Uterus (tissue), 4 donors: ENCODE measurements around the gene NAGLU. TPM values are rescaled to one million over a fixed set of nuclear protein-coding genes. Genes with fewer than 3 reads are reported as not detected.
A peak's percentile ranks its signal among the peaks of the same experiment; 100 is the strongest.

Experiments used
- DNase-seq, 2 donors: peaks; one replicate each; pipeline ENCODE4 v3.0.0-alpha.2; 2019 to 2020
- H3K27ac ChIP-seq, 2 donors: fragments of 200-600 bp; sonication (generic); 1 replicate in 1 of 2; 2 replicates in 1 of 2; pipeline ENCODE4 v1.5.1; 2016 to 2018
- H3K27me3 ChIP-seq, 2 donors: fragments of 200-600 bp; sonication (generic); one replicate each; pipeline ENCODE4 v1.5.1; 2018 to 2019; ENCODE audit warnings: control low read depth in 1 of 2
- H3K36me3 ChIP-seq, 2 donors: fragments of 200-600 bp; sonication (generic); one replicate each; pipeline ENCODE4 v1.5.1; 2019; ENCODE audit warnings: control low read depth in 1 of 2
- H3K4me1 ChIP-seq, 2 donors: fragments of 200-600 bp; sonication (generic); one replicate each; pipeline ENCODE4 v1.5.1; 2018 to 2019; ENCODE audit warnings: control low read depth in 1 of 2
- H3K4me3 ChIP-seq, 2 donors: fragments of 200-600 bp; sonication (generic); 1 replicate in 1 of 2; 2 replicates in 1 of 2; pipeline ENCODE4 v1.5.1; 2018 to 2019; ENCODE audit warnings: mild to moderate bottlenecking in 1 of 2
- H3K9me3 ChIP-seq, 2 donors: fragments of 200-600 bp; sonication (generic); one replicate each; pipeline ENCODE4 v1.5.1; 2019; ENCODE audit warnings: control low read depth in 1 of 2
- CTCF ChIP-seq, 4 experiments: fragments of 200-600 bp in 2 of 4; fragments of 450-650 bp in 2 of 4; sonication (generic) in 2 of 4; IDR thresholded peaks; one replicate each; pipeline ENCODE4 v1.5.1; 2016 to 2019; ENCODE audit warnings: antibody characterized with exemption in 4 of 4, mild to moderate bottlenecking in 2 of 4, moderate library complexity in 1 of 4
- POLR2A ChIP-seq, 2 donors: fragments of 450-650 bp; IDR thresholded peaks; one replicate each; pipeline ENCODE4 v1.6.1; 2016; ENCODE audit warnings: antibody characterized with exemption in 2 of 2, mild to moderate bottlenecking in 1 of 2, moderate library complexity in 1 of 2
- intact Hi-C: fragments of 100-400 bp; cut with DNase I; formaldehyde crosslinking; loops from one replicate; pipeline ENCODE4 v1.15.1; 2023; ENCODE audit warnings: low total_unique reads
- microRNA-seq: library from miRNA; unstranded; fragments of <30 nt; microRNA quantifications from one replicate; pipeline ENCODE4, GENCODE V29; 2016; ENCODE audit warnings: borderline microRNAs expressed, borderline replicate concordance
- small RNA-seq: library from RNA; depleted of rRNA; stranded (forward); fragments of <200 nt; gene quantifications from one replicate; pipeline ENCODE3, GENCODE V24; 2016
- total RNA-seq, 4 donors: library from RNA; depleted of rRNA in 3 of 4; stranded (reverse); fragments of >200 nt in 3 of 4; gene quantifications; one replicate each; pipeline versions ENCODE4 v1.1.0 to v1.2.4, GENCODE V29; 2014 to 2023
- donor health status: DM: yes; HTN: yes; CAD: no.

The NAGLU gene
- total RNA-seq, 4 donors from 2014 or later = 8.7 to 33.5 (median 25.6) TPM

DNA sequence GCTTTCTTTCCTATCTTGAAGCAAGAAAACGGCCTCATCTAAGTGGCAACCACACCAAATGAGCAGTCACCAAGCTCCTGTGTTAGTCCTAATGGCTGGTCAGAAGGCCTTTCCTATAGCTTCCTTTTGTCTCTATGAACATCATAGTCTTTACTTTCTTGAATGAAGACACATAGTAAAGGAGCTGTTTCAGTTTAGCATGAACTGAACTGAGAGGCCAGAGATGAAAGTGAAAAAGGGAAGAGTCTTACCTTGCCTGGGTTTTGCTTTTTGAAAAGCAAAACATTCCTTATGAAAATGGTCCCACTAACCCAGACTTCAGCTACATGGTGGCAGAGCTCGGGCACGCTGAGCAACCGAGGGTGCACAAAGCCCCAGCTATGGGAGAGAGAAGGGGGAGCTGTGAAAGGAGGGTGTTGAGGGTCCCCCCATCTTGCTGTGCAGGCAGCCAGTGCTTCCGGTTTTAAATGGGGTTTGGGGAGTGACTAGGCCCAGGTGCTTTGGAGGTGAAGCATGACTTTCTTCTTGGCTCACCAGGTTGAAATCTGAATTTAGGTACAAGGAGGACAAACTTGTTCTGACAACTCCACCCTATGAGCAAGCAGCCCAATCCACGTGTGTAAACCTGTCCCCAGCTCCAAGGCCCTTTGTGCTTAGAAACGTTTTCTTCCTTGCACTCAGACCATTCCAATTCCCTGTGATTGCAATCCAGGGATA, 50.6 kb downstream of the NAGLU start:
- no peak overlapping the region for H3K27ac ChIP-seq
- no peak for TF ChIP-seq POLR2A (IDR thresholded peaks at IDR 0.05)
- no peak for TF ChIP-seq CTCF (IDR thresholded peaks at IDR 0.05)
- no peaks in the 10 kb centered on the region for H3K4me1 ChIP-seq
- no peak for DNase-seq
- H3K36me3 ChIP-seq = no peaks in the 10 kb centered on the region
- H3K4me3 ChIP-seq = no peak overlapping the region
- intact Hi-C loops = loop anchor here (10.0 kb wide), 1 partner anchor 178 kb away; the partner anchor contains the start of gene RAMP2
- no peaks in the 10 kb centered on the region for H3K9me3 ChIP-seq
- H3K27me3 ChIP-seq = no peaks in the 10 kb centered on the region

DNA sequence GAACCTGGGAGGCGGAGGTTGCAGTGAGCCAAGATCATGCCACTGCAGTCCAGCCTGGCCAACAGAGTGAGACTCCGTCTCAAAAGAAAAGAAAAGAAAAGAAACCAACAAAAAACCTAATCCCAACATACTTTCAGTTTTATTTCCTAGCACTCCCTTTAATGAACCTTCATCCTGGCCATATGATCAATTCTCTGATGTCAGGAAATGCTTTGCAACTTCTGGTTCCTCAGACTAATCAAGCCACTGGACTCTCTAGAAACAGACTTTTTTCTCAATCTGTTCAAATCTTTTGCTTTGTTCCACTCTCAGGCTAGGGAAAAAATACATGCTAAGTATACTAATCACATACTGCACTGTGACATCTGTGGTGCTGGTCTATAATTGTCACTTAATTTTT, 54.8 kb downstream of the NAGLU start:
- Histone ChIP-seq H3K27me3 (no peaks in the 10 kb centered on the region), H3K4me1 (no peaks in the 10 kb centered on the region), H3K4me3 (no peak overlapping the region), H3K36me3 (no peaks in the 10 kb centered on the region), H3K9me3 (no peaks in the 10 kb centered on the region), H3K27ac (no peak overlapping the region)
- intact Hi-C loops = no loop called here
- DNase-seq = no peak
- no peak for TF ChIP-seq POLR2A (IDR thresholded peaks at IDR 0.05)
- TF ChIP-seq CTCF (IDR thresholded peaks at IDR 0.05) = no peak

GRCh38 chr17:42591411-42591810, 55.4 kb downstream of the NAGLU start:
- Histone ChIP-seq H3K4me3 (no peak overlapping the region), H3K27ac (no peak overlapping the region), H3K4me1 (no peaks in the 10 kb centered on the region), H3K9me3 (no peaks in the 10 kb centered on the region), H3K27me3 (no peaks in the 10 kb centered on the region), H3K36me3 (no peaks in the 10 kb centered on the region)
- TF ChIP-seq CTCF (IDR thresholded peaks at IDR 0.05) (no peak), POLR2A (IDR thresholded peaks at IDR 0.05) (no peak)
- DNase-seq = no peak
- intact Hi-C loops = no loop called here

Small RNA genes within 50 kb of the gene (microRNA-seq; reads per million reads assigned to microRNA genes)
- gene MIR5010 (7.4 reads per million, percentile 13 among the genes with 10 or more reads in this experiment), gene MIR548AT (not detected)

Small RNA genes within 50 kb of the gene (small RNA-seq; reads per million reads assigned to genes)
- not detected for gene MIR548AT

Other genes with a start within 250 kb of the NAGLU start
- gene STAT5A, start 247.7 kb upstream of the NAGLU start, total RNA-seq = 10 to 100 TPM; 30.7 to 69.2 (median 33.9) TPM
- gene STAT3, start 147.8 kb upstream of the NAGLU start, total RNA-seq = 100 to 1,000 TPM; 115 to 298 (median 171) TPM
- 100 to 1,000 TPM; 204 to 520 (median 372) TPM for gene CAVIN1, start 113.0 kb upstream of the NAGLU start, total RNA-seq
- 100 to 1,000 TPM in 1 of 4 donors, 10 to 100 TPM in 3; 29.5 to 111 (median 64.5) TPM for gene ATP6V0A1, start 77.4 kb upstream of the NAGLU start, total RNA-seq
- 1 to 10 TPM in 1 of 4 donors, under 1 TPM in 1, not detected in 2; 0.35 to 3.1 TPM for gene HSD17B1, start 16.7 kb downstream of the NAGLU start, total RNA-seq
- 10 to 100 TPM in 3 of 4 donors, 1 to 10 TPM in 1; 2.6 to 42.6 (median 16.1) TPM for gene COASY, start 25.9 kb downstream of the NAGLU start, total RNA-seq
- 10 to 100 TPM in 3 of 4 donors, 1 to 10 TPM in 1; 6.9 to 50.0 (median 35.1) TPM for gene MLX, start 30.9 kb downstream of the NAGLU start, total RNA-seq
- 10 to 100 TPM in 1 of 4 donors, 1 to 10 TPM in 3; 2.8 to 16.5 (median 5.0) TPM for gene PSMC3IP, start 41.5 kb downstream of the NAGLU start, total RNA-seq
- gene RETREG3, start 73.1 kb downstream of the NAGLU start, total RNA-seq = 10 to 100 TPM; 12.6 to 72.7 (median 46.3) TPM
- 10 to 100 TPM in 3 of 4 donors, 1 to 10 TPM in 1; 7.9 to 39.4 (median 23.9) TPM for gene TUBG1, start 73.4 kb downstream of the NAGLU start, total RNA-seq
- 10 to 100 TPM in 3 of 4 donors, 1 to 10 TPM in 1; 9.7 to 60.7 (median 27.6) TPM for gene TUBG2, start 123.0 kb downstream of the NAGLU start, total RNA-seq
- gene PLEKHH3, start 140.8 kb downstream of the NAGLU start, total RNA-seq = 100 to 1,000 TPM in 1 of 4 donors, 10 to 100 TPM in 1, 1 to 10 TPM in 2; 2.9 to 102 (median 19.2) TPM
- 10 to 100 TPM in 1 of 4 donors, 1 to 10 TPM in 1, under 1 TPM in 2; 0.26 to 17.9 (median 1.6) TPM for gene CCR10, start 145.6 kb downstream of the NAGLU start, total RNA-seq
- 10 to 100 TPM in 3 of 4 donors, 1 to 10 TPM in 1; 1.5 to 61.5 (median 26.5) TPM for gene CNTNAP1, start 146.3 kb downstream of the NAGLU start, total RNA-seq
- gene EZH1, start 208.8 kb downstream of the NAGLU start, total RNA-seq = 10 to 100 TPM; 31.5 to 89.5 (median 44.5) TPM
- 10 to 100 TPM; 13.7 to 52.2 (median 29.2) TPM for gene RAMP2, start 225.0 kb downstream of the NAGLU start, total RNA-seq
- gene VPS25, start 237.2 kb downstream of the NAGLU start, total RNA-seq = 10 to 100 TPM; 36.8 to 70.7 (median 51.7) TPM
- 1 to 10 TPM in 1 of 4 donors, under 1 TPM in 2, not detected in 1; under 0.01 to 1.7 (median 0.34) TPM for gene WNK4, start 244.4 kb downstream of the NAGLU start, total RNA-seq